ENCODE measurements around the gene PHYH.
"Not testable (repeated sequence)": the region's sequence is repeated elsewhere in the genome, so short reads cannot be mapped to it uniquely, and the experiment has no call there.

The PHYH gene

DNA sequence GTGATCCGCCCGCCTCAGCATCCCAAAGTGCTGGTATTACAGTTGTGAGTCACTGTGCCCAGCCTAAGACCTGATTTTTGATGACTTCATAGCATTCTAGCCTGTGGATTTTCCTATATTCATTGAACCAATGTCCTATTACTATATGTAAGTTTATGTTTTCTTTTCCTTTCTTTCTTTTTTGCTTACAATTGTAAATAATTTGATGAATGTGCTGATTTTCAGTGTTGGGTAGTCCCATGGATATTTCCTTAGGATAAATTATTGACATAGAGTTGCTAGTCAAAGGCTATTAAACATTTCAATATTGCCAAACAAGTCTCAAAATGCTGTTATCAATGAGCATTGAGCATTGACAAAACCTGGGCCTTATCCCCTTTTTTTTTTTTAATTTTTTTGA is 9.9 kb upstream of the PHYH start:
- no peak for TF ChIP-seq POLR2A (IDR thresholded peaks at IDR 0.05; ENCODE audit: low read depth, low read length)
- DNase-seq (ENCODE audit: insufficient read length, low spot score) (no peak), FAIRE-seq (no peak)

DNA sequence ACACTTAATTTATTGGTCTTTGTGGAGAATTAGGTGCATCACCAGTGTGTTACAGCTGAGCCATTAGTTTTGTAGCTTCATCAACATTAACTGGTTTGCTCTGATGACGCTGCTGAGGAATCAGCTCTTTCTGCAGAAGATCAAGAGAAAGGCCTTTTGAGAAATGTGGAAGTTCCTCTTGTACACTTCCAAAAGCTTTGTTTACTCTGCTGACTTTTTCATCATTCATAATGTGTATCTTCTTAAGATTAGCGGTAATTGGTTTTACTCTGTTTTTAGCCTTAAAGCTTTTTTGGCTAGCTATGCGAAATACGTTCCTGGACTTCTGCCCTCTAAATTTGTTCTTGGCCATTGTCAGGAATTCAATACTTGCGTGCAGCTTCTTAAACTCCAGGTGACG is 8.2 kb upstream of the PHYH start:
- FAIRE-seq (no peak), DNase-seq (ENCODE audit: insufficient read length, low spot score) (no peak)
- no peak for TF ChIP-seq POLR2A (IDR thresholded peaks at IDR 0.05; ENCODE audit: low read depth, low read length)

DNA sequence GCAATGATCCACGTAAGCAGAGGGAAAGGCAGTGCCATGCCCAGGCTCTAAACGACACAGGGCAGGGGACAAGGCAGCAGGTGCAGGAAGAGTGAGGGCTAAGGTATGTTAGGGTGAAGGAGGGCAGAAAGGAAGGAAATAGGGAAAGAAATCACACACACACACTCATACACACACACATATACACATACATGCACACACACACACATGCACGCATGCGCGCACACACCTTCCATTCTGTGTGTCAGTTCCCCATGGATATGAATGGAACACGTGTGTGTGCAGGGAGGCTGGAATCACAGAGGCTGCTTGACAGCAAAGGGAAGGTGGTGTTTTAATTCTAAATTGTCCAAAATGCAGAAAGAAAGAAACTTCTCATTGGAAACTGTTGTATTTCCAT is 6.2 kb upstream of the PHYH start:
- DNase-seq (ENCODE audit: insufficient read length, low spot score), result no peak
- no peak for TF ChIP-seq POLR2A (IDR thresholded peaks at IDR 0.05; ENCODE audit: low read depth, low read length)
- no peak for FAIRE-seq

DNA sequence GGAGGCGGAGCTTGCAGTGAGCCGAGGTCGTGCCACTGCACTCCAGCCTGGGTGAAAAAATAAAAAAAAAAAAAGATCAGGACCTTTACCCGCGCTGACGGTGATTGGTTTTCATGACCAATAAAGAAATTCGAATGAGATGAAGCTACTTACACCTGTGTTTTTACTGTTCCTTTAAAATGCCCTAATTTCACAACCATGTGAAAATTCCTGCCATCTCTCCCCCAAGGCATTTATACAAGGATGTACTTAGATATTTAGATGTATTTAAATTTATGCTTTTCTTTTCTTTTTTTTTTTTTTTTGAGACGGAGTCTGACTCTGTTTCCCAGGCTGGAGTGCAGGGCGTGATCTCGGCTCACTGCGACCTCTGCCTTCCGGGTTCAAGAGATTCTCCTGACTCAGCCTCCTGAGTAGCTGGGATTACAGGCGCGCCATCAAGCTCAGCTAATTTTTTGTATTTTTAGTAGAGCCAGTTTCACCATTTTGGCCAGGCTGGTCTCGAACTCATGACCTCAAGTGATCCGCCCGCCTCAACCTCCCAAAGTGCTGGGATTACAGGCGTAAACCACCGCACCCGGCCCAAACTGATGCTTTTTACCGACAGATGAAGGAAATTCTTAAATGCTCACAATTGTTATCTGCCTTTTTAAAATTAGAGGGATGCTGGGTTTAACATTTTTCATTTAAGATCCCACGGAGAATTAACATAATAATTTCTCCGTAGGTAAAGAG is 3.1 kb upstream of the PHYH start:
- TF ChIP-seq POLR2A (IDR thresholded peaks at IDR 0.05; ENCODE audit: low read depth, low read length), result no peak
- FAIRE-seq, result no peak
- no peak for DNase-seq (ENCODE audit: insufficient read length, low spot score)

DNA sequence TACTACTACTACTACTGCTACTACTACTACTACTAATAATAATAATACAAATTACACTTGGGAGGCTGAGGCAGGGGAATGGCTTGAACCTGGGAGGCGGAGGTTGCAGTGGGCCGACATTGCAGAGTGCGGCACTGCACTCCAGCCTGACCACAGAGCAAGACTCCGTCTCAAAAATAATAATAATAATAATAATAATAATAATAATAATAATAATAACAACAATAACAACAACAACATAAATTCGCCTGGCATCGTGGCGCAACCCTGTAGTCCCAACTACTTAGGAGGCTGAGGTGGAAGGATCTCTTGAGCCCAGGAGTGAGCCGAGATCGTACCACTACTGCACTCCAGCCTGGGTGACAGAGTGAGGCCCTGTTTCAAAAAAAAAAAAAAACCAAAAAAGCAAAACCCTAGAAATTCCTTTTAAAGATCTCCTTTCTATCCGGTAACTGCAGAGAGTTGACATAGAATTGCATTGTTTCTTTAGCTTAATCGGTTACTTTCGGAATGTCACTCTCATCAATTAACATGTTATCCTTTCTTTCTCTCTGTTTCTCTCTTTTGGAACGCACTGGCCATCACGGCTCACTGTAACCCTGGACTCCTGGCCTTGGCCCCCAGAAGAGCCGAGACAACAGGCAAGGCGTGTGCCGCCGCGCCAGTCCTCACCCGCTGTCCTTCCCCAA is 972 bp downstream of the PHYH start:
- no peak for FAIRE-seq
- no peak for DNase-seq (ENCODE audit: insufficient read length, low spot score)
- no peak for TF ChIP-seq POLR2A (IDR thresholded peaks at IDR 0.05; ENCODE audit: low read depth, low read length)

DNA sequence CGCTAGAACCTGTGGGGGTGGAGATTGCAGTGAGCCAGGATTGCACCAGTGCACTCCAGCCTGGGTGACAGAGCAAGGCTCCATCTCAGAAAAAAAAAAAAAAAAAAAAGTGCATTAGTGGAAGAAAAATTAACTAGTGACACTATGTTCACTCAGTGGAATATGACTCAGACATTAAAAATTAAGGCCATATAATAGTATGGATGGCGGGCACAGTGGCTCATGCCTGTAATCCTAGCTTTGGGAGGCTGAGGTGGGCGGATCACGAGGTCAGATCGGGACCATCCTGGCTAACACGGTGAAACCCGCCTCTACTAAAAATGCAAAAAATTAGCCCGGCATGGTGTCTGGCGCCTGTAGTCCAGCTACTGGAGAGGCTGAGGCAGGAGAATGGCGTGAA is 3.4 kb downstream of the PHYH start:
- FAIRE-seq (no peak), DNase-seq (ENCODE audit: insufficient read length, low spot score) (no peak)
- no peak for TF ChIP-seq POLR2A (IDR thresholded peaks at IDR 0.05; ENCODE audit: low read depth, low read length)

DNA sequence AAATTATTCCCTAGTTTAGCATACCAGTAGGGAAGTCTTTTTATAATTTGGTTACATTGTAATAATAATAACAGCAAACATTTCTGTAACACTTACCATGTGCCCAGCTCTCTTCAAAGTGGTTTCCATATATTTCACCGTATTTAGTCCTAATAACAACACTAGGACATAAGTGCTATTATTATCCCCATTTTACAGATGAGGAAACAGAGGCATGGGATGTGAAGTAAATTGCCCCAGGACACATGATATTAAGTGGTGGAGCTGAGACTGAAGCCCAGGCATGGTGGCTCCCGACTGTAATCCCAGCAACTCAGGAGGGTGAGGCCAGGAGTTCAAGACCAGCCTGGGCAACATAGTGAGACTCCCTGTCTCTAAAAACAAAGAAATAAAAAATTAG is 5.1 kb downstream of the PHYH start:
- DNase-seq (ENCODE audit: insufficient read length, low spot score), result no peak
- FAIRE-seq, result no peak
- no peak for TF ChIP-seq POLR2A (IDR thresholded peaks at IDR 0.05; ENCODE audit: low read depth, low read length)

DNA sequence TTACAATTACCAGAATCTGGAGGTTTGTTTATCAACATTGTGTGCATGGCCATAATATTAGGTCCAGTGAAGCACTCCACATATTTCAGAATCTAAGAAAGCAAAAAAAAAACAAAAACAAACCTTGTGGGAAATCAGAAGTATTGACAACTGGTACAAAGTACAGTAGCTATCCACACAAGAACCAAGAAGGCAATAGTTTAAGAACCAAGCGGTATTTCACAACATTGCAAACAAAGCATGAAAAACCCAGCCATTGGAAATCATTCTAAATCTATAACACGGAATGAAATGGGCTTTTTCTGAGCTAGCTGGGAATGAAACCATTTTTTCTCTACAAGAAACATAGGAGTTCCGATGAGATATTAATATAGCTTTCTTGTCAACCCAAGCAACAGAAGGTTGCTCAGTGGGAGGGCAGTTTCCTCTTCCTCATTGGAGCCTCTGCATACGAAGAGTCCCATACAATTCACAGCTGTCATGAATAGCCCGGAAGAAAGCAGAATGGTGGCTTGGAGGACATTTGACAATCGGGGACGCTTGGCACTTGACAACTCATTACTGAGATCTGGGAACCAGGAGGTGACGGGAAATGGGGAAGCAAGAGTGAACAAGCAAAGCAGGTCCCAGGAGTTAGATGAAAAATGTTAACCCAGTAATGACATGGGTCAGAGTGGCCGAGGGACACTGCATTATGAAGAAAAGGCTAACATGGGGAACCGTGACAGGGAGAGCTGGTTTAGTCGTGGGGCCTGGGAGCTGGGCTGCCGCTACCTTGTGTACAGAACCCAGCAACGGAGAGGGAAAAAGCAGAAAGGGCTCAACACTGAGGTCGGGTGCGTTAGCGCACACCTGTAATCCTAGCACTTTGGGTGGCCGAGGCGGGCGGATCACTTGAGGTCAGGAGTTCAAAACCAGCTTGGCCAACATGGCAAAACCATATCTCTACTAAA is 7.8 kb downstream of the PHYH start:
- no peak for DNase-seq (ENCODE audit: insufficient read length, low spot score)
- no peak for FAIRE-seq
- no peak for TF ChIP-seq POLR2A (IDR thresholded peaks at IDR 0.05; ENCODE audit: low read depth, low read length)

DNA sequence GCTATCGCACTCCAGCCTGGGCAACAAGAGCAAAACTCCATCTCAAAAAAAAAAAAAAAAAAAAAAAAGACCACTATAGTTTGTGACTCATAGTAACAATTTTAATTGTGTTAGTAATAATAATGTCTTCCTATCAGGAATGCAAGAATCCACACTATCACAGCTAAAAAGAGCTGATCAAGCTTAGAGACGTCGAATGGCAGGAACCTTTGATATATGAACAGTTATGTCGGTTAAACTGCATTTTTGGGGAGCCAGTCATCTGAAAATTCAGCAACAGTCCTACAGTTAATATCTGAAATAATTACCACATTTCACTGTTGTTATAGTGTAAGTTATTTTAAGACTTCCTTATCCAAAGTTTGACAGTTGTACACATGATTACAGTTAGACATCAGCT is 8.8 kb downstream of the PHYH start:
- DNase-seq (ENCODE audit: insufficient read length, low spot score) (no peak), FAIRE-seq (no peak)
- TF ChIP-seq POLR2A (IDR thresholded peaks at IDR 0.05; ENCODE audit: low read depth, low read length), result no peak

DNA sequence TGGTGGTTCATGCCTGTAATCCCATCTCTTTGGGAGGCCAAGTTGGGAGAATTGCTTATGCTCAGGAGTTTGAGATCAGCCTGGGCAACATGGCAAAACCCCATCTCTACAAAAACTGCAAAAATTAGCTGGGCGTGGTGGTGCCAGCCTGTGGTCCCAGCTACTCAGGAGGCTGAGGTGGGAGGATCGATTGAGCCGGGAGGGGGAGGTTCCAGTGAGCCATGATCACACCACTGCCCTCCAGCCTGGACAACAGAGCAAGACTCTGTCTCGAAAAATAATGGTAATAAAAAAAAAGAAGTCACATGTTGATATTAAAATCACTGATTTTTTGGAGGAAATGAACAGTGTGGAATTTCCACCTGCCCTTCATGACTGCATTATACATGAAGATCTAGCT is 15.8 kb downstream of the PHYH start:
- no peak for TF ChIP-seq POLR2A (IDR thresholded peaks at IDR 0.05; ENCODE audit: low read depth, low read length)
- no peak for DNase-seq (ENCODE audit: insufficient read length, low spot score)
- FAIRE-seq, result no peak

DNA sequence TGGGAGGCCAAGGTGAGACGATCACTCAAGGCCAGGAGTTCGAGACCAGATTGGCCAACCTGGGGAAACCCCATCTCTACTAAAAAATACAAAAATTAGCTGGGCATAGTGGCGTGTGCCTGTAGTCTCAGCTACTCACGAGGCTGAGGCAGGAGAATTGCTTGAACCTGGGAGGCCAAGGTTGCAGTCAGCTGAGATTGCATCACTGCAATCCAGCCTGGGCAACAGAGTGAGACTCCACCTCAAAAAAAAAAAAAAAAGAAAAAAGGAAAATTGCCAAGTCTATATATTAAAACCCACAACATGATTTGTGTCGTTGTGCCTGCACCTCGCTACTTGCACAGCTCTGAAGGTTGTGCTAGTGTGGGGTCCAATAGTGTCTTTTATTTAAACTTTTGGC is 17.5 kb downstream of the PHYH start:
- FAIRE-seq; DNase-seq (ENCODE audit: insufficient read length, low spot score): not testable (repeated sequence)

DNA sequence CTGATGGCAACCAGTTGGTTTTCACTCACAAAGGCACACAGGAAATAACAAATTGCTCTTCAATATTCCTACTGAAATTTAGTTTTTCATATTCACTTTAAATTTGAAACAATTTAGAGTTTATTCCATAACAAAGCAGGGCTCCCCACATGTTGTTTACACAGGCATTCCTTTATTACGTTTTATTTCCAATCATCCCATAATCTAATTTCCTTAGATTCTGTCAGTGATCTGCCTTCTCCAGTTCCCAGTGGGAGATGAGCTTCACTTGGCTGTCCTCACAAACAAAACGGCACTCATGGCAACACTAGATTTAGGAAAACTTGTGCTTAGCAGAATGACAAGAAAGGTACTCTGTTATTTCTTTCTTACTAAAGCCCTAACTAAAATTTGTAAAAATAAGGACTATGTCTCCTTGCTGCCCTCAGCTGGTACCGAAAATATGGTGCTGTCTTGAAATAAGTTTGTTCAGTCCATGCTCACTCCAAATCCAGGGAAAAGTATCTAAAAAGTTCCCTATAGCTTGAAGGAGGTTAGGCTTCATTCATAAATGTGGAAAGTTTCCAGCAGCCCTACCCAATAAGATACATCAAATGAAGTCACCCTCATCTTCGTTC is 23.0 kb downstream of the PHYH start:
- FAIRE-seq, result no peak
- DNase-seq (ENCODE audit: insufficient read length, low spot score), result no peak
- TF ChIP-seq POLR2A (IDR thresholded peaks at IDR 0.05; ENCODE audit: low read depth, low read length), result no peak

DNA sequence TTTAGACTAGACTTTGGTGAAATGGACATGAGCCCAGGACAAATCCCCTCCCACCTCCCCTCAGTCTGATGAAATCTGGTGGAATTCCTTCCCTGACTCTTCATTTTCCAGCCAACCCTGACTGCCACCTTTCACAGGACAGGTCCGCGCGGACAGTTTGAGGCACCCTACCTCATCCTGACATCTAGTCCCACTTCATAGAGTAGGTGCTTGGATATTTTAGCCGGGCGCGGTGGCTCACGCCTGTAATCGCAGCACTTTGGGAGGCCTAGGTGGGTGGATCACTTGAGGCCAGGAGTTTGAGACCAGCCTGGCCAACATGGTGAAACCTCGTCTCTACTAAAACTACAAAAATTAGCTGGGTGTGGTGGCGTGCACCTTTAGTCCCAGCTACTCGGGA is 23.7 kb downstream of the PHYH start:
- DNase-seq (ENCODE audit: insufficient read length, low spot score); FAIRE-seq: not testable (repeated sequence)

DNA sequence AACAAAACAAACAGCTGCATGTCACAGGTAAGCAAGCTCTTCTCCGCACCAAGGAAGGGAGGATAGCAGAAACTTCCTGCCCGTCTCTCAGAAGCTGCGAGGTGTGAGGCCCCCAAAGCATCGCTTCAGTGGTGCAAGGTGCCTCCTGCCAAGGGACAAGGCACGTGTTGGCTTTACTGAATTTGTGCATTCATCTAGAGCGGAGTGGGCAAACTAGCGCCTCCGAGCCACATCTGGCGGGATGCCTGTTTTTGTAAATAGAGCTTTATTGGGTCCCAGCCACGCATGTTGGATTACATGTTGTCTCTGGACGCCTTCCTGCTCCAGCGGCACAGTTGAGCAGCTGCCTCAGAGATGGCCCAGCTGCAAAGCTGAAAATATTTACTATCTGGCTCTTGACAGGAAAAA is 27.7 kb downstream of the PHYH start:
- TF ChIP-seq POLR2A (IDR thresholded peaks at IDR 0.05; ENCODE audit: low read depth, low read length), result no peak
- DNase-seq (ENCODE audit: insufficient read length, low spot score), result no peak
- FAIRE-seq, result no peak

All from H54 (cell line).